DMS114 treated with DMSO at 0.1 percent for 48 hours (cell line): Measurements from ENCODE around the gene CNPY1.
"Not testable (repeated sequence)": the region's sequence is repeated elsewhere in the genome, so short reads cannot be mapped to it uniquely, and the experiment has no call there.

Experiments used
- DNase-seq: peaks from one replicate; lab custom pipeline; 2025; ENCODE audit not compliant: unreplicated experiment; lab: John Stamatoyannopoulos, UW

Gene CNPY1

GRCh38 chr7:155579565-155579964, 33.2 kb upstream of the CNPY1 start:
- DNase-seq: no peak

- DNase-seq: no peak
These were observed 31.7 kb upstream of the CNPY1 start for GRCh38 chr7:155578016-155578415.

- DNase-seq: no peak
These were observed 31.1 kb upstream of the CNPY1 start for GRCh38 chr7:155577509-155577905.

- no peak for DNase-seq
These were observed 30.6 kb upstream of the CNPY1 start for GRCh38 chr7:155576900-155577508.

GRCh38 chr7:155576416-155576815, 30.1 kb upstream of the CNPY1 start:
- DNase-seq: no peak

GRCh38 chr7:155574556-155575290, 28.4 kb upstream of the CNPY1 start:
- no peak for DNase-seq

GRCh38 chr7:155571581-155572345, 25.4 kb upstream of the CNPY1 start:
- DNase-seq: no peak

GRCh38 chr7:155570991-155571390, 24.6 kb upstream of the CNPY1 start:
- DNase-seq: no peak

GRCh38 chr7:155570171-155570958, 24.0 kb upstream of the CNPY1 start:
- no peak for DNase-seq

- no peak for DNase-seq
These were observed 23.3 kb upstream of the CNPY1 start for GRCh38 chr7:155569681-155570080.

- DNase-seq: no peak
These were observed 22.6 kb upstream of the CNPY1 start for GRCh38 chr7:155568842-155569494.

- DNase-seq: no peak
These were observed 21.9 kb upstream of the CNPY1 start for GRCh38 chr7:155568333-155568660.

- DNase-seq: no peak
These were observed 21.4 kb upstream of the CNPY1 start for GRCh38 chr7:155567646-155568332.

- no peak for DNase-seq
These were observed 19.9 kb upstream of the CNPY1 start for GRCh38 chr7:155566011-155566836.

- DNase-seq: no peak
These were observed 19.2 kb upstream of the CNPY1 start for GRCh38 chr7:155565596-155565995.

- DNase-seq: not testable (repeated sequence)
These were observed 16.6 kb upstream of the CNPY1 start for GRCh38 chr7:155562976-155563375.

- DNase-seq: no peak
These were observed 15.7 kb upstream of the CNPY1 start for GRCh38 chr7:155562106-155562505.

GRCh38 chr7:155560982-155561686, 14.8 kb upstream of the CNPY1 start:
- no peak for DNase-seq
